ENCODE measurements around the gene PDE1A.

PDE1A gene

GRCh38 chr2:182115258-182115657, 311.6 kb downstream of the PDE1A start:
- no peak for DNase-seq

- DNase-seq = no peak
These were observed 313.5 kb downstream of the PDE1A start for GRCh38 chr2:182113334-182113733.

GRCh38 chr2:182110347-182110746, 316.5 kb downstream of the PDE1A start:
- DNase-seq = no peak

GRCh38 chr2:182103526-182103925, 323.3 kb downstream of the PDE1A start:
- no peak for DNase-seq

- DNase-seq = no peak
These were observed 325.6 kb downstream of the PDE1A start for GRCh38 chr2:182101263-182101662.

GRCh38 chr2:182098648-182099047, 328.2 kb downstream of the PDE1A start:
- DNase-seq = no peak

- DNase-seq = no peak
These were observed 329.2 kb downstream of the PDE1A start for GRCh38 chr2:182097571-182098164.

GRCh38 chr2:182090486-182090885, 336.4 kb downstream of the PDE1A start:
- DNase-seq = no peak
